ENCODE results near the gene TIMM44. TPM values are rescaled to one million over a fixed set of nuclear protein-coding genes. Genes with fewer than 3 reads are reported as not detected.

TIMM44 gene
- total and polyA plus RNA-seq, 10 of the 15 experiments (the other 5 are each of a cell fraction or from before 2014, with no cell fraction given): 6.6 to 90.7 (median 57.6) TPM

DNA sequence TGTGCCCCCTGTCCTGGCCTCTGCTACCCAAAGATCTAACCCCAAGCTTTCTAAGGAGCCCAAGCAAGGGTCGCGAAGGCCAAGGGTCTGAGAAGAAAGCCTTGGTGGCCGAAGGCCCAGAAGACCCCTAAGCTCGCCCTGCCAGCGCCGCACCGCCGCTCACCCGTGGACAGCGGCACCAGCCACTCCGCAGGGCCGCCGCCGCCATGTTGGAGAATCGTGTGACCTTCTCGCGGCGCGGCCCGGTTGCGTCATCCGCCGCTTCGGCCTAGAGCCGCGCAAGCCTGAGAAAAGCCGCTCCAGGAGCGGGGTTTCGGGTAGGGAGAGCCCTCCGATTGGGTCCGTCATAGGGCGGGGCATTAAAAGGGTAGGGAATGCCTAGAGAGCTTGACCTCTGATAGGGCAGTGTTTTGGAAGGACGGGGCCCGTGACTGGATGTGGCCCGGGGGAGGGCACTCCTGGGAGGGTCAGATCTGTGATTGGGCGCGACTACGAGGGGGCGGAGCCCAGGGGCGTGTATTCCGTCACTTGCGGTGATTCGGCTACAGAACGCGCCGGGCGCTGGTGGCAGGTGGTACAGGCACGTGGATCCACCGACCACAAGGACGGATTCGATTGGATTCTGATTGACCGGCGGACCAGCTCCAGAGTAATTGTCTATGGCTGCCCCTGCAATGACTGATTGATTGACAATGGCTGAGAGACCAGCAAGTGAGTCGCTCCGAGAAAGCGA lies at the start of gene TIMM44 (continued):
- TF ChIP-seq ZNF207 (IDR thresholded peaks at IDR 0.05; ENCODE audit: borderline replicate concordance) (peak; percentile 82), TCF12 (IDR thresholded peaks at IDR 0.05; ENCODE audit: low read depth, low read length) (peak; percentile 75), BCL11A (IDR thresholded peaks at IDR 0.05; ENCODE audit: low read depth, low read length) (peak; percentile 25; the same call in 1 of the 2 replicates), ETV6 (conservative IDR thresholded peaks at IDR 0.05 in 1 of 2, IDR thresholded peaks at IDR 0.05 in 1 of 2; ENCODE audit: borderline replicate concordance in 1 of 2, low read depth in 1 of 2) (no peak)
- TF ChIP-seq, protein P1, sequence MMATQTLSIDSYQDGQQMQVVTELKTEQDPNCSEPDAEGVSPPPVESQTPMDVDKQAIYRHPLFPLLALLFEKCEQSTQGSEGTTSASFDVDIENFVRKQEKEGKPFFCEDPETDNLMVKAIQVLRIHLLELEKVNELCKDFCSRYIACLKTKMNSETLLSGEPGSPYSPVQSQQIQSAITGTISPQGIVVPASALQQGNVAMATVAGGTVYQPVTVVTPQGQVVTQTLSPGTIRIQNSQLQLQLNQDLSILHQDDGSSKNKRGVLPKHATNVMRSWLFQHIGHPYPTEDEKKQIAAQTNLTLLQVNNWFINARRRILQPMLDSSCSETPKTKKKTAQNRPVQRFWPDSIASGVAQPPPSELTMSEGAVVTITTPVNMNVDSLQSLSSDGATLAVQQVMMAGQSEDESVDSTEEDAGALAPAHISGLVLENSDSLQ (IDR thresholded peaks at IDR 0.05): peak; percentile 96
- TF ChIP-seq, protein P2, sequence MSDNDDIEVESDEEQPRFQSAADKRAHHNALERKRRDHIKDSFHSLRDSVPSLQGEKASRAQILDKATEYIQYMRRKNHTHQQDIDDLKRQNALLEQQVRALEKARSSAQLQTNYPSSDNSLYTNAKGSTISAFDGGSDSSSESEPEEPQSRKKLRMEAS (IDR thresholded peaks at IDR 0.05; ENCODE audit: low read depth, low read length): peak; percentile 89

DNA sequence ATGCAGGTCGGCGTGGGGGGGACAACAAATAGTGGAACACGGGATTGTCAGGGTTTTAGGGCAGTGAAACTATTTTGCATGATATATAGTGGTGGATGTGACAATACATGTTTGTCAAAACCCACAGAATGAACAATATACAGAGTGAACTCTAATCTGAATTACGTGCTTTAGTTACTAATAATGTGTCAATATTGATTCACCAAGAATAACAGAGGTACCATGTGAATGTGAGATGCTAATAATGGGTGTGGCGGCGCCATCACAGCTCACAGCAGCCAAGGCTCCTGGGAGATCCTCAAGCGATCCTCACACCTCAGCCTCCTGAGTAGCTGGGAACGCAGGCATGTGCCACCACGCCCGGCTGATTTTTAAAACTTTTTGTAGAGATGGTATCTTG lies 49.1 kb upstream of the TIMM44 start:
- FAIRE-seq (no peak), ATAC-seq (no peak), DNase-seq (ENCODE audit: low read depth, low spot score) (no peak)
- SMC1A ChIA-PET (ENCODE audit: uncharacterized antibody, unreplicated experiment): no interaction called here
- peaks cover 12% of the 10 kb centered on the region for H4K20me1 ChIP-seq (ENCODE audit: control insufficient read depth, insufficient read depth)
- 84% methylated on average over 10 of the region's 10 CpGs for WGBS (ENCODE audit: insufficient coverage, insufficient replicate concordance, low lambda C conversion rate, missing lambda C conversion rate)
- in situ Hi-C loops (cut with MboI): no loop called here
- CTCF ChIA-PET: no interaction called here
- no peaks in the 10 kb centered on the region for H3K27me3 ChIP-seq (replicated peaks in 1 of 2; ENCODE audit: control insufficient read depth in 2 of 2, insufficient read depth in 2 of 2, low read length in 1 of 2)
- intact Hi-C loops (cut with micrococcal nuclease; ENCODE audit: unreplicated experiment): no loop called here
- no peak overlapping the region for H3K4me2 ChIP-seq (ENCODE audit: control insufficient read depth, insufficient read depth)
- RAD21 ChIA-PET (ENCODE audit: unreplicated experiment): no interaction called here
- H3K4me1 ChIP-seq (ENCODE audit: control insufficient read depth, insufficient read depth, low read length): peaks cover 5% of the 10 kb centered on the region
- H3K79me2 ChIP-seq (ENCODE audit: control insufficient read depth, insufficient read depth, low read length): peaks cover 46% of the 10 kb centered on the region
- TF ChIP-seq CBX5 (IDR thresholded peaks at IDR 0.05; ENCODE audit: low read depth) (no peak), YY1 (IDR thresholded peaks at IDR 0.05; ENCODE audit: low read depth, low read length) (no peak)
- TF ChIP-seq, protein P3, sequence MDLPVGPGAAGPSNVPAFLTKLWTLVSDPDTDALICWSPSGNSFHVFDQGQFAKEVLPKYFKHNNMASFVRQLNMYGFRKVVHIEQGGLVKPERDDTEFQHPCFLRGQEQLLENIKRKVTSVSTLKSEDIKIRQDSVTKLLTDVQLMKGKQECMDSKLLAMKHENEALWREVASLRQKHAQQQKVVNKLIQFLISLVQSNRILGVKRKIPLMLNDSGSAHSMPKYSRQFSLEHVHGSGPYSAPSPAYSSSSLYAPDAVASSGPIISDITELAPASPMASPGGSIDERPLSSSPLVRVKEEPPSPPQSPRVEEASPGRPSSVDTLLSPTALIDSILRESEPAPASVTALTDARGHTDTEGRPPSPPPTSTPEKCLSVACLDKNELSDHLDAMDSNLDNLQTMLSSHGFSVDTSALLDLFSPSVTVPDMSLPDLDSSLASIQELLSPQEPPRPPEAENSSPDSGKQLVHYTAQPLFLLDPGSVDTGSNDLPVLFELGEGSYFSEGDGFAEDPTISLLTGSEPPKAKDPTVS (IDR thresholded peaks at IDR 0.05; ENCODE audit: low read depth, low read length): no peak
- TF ChIP-seq, protein P4, sequence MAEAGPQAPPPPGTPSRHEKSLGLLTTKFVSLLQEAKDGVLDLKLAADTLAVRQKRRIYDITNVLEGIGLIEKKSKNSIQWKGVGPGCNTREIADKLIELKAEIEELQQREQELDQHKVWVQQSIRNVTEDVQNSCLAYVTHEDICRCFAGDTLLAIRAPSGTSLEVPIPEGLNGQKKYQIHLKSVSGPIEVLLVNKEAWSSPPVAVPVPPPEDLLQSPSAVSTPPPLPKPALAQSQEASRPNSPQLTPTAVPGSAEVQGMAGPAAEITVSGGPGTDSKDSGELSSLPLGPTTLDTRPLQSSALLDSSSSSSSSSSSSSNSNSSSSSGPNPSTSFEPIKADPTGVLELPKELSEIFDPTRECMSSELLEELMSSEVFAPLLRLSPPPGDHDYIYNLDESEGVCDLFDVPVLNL (IDR thresholded peaks at IDR 0.05; ENCODE audit: low read depth, low read length): no peak
- POLR2A ChIA-PET: no interaction called here
- H3K27ac ChIP-seq (ENCODE audit: control insufficient read depth, insufficient read depth): no peak overlapping the region
- peaks cover 33 to 46% of the 10 kb centered on the region in 2 experiments for H3K36me3 ChIP-seq (ENCODE audit: control insufficient read depth in 2 of 2, insufficient read depth in 2 of 2, low read length in 1 of 2)
- no peaks in the 10 kb centered on the region for H3K9me3 ChIP-seq (replicated peaks; ENCODE audit: control insufficient read depth, insufficient read depth, low read length)
- BruUV-seq (replicated peaks): no TSS peak
- H3K4me3 ChIP-seq: no peak overlapping the region
- no peak overlapping the region for H3K9ac ChIP-seq (ENCODE audit: control insufficient read depth, insufficient read depth, low read length)
- H2AFZ ChIP-seq (ENCODE audit: control insufficient read depth, low read depth, low read length): no peak overlapping the region

Measured in GM12878 (cell line).